GM21825 (cell line): ENCODE data around the gene GMCL2.

Experiments
- ATAC-seq: cut with Tn5 transposase; IDR thresholded peaks from one replicate; pipeline ENCODE4 v1.9.1; 2021; ENCODE audit warnings: mild to moderate bottlenecking, moderate library complexity; ENCODE audit not compliant: unreplicated experiment

Gene GMCL2

GRCh38 chr5:178191661-178192060 lies 4.5 kb upstream of the GMCL2 start:
- ATAC-seq = no peak

DNA sequence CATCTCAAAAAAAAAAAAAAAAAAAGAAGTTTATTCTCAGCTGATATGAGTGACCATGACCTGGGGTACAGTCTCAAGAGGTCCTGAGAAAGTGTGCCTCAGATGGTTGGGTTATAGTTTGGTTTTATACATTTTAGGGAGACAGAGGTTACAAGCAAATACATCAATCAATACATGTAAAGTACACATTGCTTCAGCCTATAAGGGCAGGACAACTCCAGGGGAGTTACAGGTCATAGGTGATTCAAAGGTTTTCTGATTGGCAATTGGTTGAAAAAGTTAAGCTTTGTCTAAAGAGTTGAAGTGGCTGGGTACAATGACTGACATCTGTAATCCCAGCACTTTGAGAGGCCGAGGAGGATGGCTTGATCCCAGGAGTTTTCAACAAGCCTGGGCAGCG lies 2.3 kb upstream of the GMCL2 start:
- ATAC-seq = no peak

GRCh38 chr5:178186427-178186826 lies 744 bp downstream of the GMCL2 start:
- ATAC-seq = no peak

DNA sequence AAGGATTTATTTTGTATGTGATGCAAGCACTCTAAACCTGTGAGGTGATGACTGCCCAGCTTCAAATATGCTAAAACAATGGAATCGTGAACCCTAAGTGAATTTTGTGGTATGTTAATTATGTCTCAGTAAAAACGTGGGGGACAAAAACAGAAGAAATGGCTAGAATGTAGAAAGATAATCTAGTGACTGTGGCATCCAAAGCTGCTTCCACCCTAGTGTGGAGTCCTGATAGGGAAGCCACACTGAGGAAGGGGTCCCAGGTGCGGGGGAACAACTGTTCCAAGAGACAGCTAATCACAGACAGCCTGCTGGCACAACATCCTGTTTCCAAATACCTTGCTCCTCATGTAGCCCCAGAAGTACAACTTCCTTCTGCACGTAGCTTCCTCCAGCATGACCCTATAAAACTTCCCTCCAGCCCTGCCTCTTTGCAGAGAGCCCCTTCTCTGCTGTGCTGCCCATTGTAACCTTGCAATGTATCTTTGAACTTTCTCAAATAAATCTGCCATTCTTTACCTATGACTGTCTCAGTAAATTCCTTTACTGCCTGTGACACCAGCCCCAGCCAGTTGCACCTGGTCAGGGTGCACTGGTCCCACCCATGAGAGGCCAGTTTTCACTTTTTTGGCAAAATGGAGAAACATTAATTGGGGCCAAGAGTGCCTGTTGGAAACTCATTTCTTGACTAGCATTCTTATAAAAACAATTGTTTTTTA lies 4.9 kb downstream of the GMCL2 start:
- ATAC-seq = no peak

DNA sequence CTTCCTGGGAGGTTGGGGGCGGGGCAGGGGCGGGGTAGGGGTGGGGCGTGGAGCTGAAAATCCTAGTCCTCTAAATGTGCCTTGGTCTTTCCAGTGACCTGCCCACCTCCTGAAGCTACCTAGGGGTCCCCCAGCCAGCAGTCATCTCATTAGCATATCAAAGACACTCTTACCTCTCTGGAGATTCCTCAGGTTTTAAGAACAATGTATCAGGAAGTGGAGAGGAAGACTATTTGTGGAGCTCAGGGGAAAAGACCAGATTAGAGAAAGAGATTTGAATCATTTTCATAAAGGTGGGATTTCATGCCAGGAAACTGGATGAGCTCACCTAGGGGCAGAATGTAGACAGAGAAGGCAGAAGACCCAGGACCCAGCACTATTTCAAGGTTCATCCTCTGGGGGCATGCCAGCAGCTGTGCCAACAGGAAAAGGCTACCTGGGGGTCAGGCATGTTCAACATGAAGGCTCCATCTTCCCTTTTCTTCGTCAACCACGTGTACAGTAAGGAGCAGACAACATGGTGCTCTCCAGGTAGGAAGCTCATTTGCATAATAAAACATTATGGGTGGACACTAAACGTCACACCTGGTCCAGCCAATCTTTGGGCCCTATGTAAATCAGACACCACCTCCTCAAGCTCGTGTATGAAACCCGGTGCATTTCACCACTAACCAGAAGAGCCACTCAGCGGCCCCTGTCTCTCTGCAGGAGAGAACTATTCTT lies 6.9 kb downstream of the GMCL2 start:
- ATAC-seq = no peak

- no peak for ATAC-seq
Observed at GRCh38 chr5:178177569-178177968, 9.6 kb downstream of the GMCL2 start.

GRCh38 chr5:178176791-178177190 lies 10.4 kb downstream of the GMCL2 start:
- ATAC-seq = no peak

DNA sequence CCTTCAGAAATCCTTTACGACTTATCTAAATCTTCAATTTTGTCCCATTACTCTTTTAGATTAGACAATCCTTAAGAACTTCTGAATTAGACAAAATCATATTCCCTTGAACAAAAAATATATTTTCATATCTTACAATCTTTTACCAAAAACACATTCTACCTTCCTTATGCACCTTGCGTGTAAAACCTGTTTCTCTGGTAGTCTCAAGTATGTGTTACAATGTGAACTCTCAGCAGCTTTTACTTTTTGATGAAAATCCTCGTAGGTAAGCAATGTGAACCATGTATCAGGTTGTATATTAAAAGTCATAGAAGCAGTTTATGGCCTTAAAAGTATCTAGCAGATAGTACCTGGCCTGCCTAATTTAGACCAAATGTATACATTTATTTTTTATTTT lies 12.7 kb downstream of the GMCL2 start:
- no peak for ATAC-seq

DNA sequence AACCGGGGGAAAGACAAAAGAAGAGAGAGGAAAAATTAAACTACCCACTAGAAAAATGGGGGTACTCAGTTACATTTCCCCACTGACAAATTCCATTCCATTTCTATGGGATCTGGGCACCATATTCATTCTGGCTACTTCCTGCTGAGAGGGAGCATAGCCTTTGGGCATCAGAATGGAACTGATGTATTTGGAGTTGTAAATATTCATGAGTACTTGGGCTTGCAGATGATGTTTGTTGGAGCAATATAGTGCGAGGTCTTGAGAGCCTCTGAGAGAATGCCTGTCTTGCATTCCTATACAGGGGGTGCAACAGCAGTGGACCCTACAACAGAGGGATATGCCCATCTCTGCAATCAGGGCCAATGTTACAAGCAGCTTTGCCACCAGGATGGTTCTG lies 16.7 kb downstream of the GMCL2 start:
- no peak for ATAC-seq

DNA sequence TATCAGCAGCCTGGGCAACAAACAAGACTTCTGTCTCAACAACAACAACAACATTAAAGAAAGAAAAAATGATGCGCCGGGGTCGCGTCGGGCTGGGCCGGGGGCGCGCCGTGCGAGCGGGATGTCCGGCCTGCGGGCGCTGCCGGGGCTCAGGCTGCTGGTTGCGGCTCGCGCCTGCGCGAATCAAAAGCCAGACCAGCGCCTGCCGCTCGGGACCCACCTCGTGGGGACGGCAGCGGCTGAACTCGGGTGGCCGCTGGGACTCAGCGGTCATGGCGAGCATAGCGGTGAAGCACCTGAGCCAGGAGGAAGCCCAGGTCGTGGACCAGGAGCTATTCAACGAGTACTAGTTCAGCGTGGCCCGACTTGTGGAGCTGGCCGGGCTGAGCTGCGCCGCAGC lies 21.6 kb downstream of the GMCL2 start:
- ATAC-seq = no peak

DNA sequence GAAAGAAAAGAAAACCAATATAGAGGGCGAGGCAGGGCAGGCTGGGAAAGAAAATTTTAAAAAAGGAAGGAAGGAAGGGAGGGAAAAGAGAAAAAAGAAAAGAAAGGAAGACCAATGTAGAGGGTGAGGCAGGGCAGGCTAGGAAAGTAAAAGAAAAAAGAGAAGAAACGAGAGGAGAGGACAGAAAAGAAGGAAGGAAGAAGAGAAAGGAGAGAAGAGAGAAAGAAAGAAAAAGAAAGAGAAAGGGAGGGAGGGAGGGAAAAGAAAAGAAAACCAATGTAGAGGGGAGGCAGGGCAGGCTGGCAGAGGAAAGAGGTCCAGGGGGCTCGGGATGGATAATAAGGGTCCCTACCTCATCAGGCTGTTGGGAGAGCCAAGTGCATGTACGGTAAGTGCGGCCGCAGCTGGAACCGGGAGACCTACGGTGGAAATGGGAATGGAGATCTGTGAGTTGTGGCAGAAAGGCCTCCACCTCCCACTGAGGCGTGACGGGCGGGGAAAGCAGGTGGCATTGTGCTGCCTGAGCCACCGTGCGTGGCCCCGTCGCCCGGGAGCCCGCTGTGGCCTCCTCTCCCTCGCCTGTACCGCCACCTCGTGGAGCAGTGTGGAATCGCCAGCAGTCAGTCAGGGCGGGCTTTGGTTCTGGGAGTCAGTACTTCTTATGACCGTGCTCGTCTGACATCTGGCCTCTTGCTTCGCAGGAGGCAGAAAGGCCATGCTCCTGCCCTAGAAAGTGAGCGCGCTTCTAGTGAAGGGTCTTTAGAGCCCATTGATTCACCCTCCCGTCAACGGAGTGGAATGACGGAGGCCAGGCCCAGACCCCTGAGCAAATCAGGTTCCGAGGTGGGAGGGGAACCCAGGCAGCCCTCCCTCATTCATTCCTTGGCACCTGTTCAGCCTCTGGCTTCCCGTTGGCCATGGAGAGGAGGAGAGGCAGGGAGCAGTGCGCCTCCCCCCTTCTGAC lies 23.1 kb downstream of the GMCL2 start:
- peak; percentile 96 for ATAC-seq

DNA sequence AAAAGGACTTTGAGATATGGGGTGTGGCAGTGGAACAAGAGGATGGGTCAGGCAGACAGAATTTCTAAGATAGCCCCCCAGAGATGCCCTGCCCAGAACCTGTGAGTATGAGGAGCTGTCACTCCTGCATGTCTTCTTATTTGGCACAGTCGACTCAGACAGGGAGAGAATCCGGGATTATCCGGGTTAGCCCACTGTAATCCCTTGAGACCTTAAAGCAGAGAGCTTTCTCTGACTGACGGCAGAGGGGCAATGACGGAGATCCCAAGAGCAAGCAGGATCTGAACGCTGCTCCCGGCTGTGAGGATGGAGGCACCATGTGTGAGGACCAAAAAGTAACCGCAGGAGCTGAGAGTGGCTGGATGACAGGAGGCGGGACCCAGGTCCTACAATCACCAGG lies 24.7 kb downstream of the GMCL2 start:
- ATAC-seq = no peak

DNA sequence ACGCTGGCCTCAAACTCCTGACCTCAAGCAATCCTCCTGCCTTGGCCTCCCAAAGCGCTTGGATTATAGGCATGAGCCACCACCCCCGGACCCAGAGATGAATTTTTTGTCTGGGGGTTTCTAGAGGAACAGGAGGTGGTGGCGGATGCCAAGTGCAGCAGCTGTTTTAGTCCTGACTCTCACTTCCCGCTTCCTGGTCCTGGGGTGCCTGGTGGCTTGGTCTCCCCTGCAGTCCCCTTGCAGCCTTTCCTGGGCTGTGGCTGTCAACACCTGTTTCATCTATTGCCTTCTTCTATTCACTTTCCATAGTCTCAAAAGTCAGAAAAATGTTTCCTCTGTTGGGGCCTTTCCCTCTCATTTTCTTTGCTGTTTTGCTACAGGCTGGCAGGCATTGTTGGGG lies 27.0 kb downstream of the GMCL2 start:
- no peak for ATAC-seq

DNA sequence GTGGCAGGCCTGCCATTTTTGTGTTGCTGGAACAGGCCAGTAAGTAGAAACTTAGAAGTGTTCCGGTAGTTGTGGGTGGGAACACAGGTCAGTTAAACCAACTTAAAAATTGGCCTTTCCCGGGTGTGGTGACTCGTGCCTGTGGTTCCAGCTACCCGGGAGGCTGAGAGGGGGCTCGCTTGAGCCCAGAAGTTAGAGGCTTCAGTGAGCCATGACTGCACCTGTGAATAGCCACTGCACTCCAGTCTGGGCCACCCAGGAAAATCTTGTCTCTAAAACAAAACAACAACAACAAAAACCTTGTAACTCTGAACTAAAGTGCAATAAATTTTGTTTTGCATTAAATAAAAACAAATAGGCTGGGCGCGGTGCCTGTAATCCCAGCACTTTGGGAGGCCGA lies 32.1 kb downstream of the GMCL2 start:
- ATAC-seq = no peak

DNA sequence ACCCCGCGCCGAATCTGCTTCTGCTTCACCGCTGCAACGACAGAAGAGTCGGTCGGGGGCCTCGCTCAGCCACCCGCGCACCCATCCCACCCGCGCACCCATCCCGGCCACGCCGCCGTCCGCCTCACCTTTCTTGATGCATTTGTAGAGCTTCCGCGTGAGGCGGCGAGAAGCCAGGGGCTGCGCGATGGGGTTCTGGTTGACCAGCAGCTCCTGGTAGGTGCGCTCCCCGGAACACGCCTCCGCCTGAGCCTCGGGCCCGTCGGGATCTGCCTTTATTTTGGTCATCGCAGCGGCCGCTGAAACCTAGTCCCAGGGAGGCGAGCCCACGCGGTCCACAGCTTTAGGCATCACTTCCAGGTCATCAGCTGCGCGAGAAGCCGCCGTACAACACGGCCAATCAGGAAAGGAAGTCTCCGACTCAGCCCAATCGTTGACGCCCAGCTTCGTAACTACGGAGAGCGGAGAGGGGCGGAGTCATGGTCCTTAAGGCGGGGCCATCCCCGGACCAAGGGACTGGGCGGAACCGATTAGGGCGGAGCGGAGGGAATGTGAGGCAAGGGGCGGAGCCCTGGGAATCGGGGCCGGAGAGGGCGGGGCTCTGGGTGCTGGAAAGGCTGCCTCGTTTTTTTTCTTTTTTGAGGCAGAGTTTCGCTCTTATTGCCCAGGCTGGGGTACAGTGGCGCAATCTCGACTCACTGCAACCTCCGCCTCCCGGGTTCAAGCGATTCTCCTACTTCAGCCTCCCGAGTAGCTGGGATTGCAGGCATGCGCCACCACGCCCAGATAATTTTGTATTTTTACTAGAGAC lies 33.4 kb downstream of the GMCL2 start, which contains the start of gene NHP2:
NHP2 (minus strand) TSS at position 356 of the 811 bp plus-strand sequence; CDS start at position 288, 68 bp downstream.
- peak; percentile 96 for ATAC-seq

- no peak for ATAC-seq
Observed at GRCh38 chr5:178152491-178153444, 34.4 kb downstream of the GMCL2 start.

GRCh38 chr5:178150977-178151734 lies 36.0 kb downstream of the GMCL2 start:
- no peak for ATAC-seq

DNA sequence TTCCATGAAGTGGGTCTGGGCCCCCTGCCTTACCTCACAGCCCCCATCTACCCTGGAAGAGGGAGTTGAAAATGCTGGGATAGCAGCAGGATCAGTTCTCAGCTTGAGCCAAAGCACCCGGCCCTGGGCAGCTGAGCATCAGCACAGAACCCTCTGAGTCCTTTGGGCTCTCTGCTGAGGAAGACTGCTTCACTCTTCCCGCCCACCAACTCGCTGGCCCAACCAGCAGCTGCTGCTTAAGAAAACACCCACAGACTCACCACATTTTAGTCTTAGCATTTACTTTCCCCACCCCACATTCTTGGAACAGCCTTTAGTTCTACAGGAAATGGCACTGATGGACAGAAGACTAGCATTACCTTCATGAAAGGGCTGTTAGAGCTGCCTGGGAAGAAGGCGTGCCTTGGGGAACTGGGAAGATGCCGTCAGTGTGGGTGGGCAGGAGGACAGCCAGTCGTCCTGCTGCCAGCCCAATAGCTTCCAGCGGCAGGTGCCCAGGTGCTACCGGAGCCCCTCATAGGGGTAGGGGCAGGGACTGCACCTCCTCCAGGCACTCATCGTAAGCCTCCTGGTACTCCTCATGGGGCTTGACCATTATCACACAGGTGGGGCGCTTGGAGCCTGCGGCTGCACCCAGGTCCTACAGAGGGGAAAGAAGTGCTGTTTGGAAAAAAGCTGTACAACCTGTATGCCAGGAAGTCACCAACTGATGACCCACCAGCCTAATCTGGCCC lies 37.8 kb downstream of the GMCL2 start:
- no peak for ATAC-seq
